HG03565 (cell line): ENCODE measurements around the gene OSBPL2.

ENCODE experiments used
- ATAC-seq: cut with Tn5 transposase; IDR thresholded peaks from one replicate; pipeline ENCODE4 v1.9.1; 2021; ENCODE audit warnings: mild to moderate bottlenecking, moderate library complexity; ENCODE audit not compliant: unreplicated experiment

Gene OSBPL2

DNA sequence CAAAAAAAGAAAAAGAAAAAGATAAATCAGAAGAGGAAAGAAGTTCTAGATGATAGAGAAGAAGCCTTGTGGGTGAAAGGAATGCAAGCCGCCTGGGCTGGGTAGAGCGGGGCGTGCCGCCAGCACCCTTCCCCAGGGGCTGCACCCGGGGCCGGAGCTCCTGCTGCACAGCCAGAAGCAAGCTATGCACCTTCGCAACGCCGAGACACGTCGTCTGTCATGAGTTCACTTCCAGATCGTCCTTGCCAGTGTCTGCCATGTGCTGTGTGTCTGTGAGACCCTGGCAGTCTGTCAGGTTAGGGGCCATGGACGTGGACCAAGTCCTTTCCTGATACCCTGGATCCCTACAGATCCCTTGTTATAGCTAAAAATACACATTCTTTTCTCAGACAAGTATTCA lies 38.9 kb downstream of the OSBPL2 start:
- no peak for ATAC-seq

DNA sequence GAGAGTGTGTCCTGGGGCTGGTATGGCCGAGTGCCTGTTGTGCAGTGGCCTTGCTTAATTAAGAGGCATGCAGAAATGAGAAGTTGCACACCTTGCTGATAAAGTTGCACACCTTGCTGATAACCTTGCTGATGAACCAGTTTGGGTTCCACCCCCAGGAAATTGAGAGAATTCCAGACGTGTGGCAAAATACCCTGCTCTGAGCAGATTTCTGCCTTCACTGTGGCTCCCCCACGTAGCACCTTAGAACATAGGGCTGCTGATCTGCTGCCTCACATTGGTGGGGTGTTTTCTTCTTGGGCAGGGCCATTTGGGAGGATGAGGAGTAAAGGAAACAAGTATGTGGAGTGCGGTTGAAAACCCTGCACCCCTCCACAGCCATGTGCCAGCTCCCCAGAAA lies 42.0 kb downstream of the OSBPL2 start:
- no peak for ATAC-seq

DNA sequence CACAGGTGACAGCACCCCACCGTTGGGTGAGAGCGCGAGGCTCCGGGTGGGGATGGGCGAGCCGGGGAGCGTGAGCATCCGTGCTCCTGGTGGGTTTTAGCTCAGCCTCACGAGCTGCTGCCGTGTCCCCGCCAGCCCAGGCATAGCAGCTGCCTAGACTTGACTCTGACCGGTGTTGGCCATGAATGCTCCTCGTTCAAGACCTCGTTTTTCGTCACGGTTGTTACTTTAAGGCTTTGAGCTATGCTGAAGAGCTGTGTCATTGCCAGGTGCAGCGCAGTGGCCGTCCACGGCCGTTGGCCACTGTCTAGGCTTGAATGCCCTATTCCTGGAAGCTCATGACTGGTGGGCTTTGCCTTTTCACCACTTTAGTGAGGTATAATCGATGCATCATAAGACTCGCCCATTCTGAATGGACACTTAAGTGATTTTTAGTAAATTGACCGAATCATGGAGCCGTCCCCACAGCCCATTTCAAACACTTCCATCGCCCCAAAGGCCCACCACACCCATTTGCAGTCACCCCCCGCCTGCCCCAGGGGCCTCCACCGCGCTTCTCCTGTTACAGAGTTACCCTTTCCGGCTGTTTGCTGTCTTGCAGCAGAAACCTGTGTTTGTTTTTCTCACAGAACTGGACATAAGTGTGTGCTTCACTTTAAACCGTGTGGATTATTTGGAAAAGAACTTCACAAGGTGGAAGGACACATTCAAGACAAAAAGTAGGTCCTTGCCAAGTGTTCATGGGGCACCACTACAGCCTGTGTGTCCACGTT lies 43.0 kb downstream of the OSBPL2 start:
- ATAC-seq = no peak

DNA sequence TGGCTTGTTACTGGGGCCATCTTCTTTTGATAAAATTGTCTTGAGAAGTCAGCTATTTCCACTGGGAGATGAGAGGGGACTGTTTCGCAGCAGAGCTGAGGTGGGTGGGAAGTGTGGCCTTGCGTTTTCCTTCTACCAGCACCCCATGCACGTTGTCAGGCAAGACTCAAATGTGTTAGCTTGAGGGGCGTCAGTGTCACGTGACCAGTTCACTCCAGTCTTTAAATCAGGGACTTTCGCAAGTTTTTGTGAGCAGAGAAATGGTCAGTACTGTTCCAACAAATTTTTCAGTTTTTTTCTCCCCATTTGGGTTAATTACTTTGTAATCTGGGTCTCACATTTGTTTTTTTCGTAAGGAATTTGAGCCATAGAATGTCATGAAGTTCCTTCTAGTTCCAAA lies 43.8 kb downstream of the OSBPL2 start:
- ATAC-seq = no peak

DNA sequence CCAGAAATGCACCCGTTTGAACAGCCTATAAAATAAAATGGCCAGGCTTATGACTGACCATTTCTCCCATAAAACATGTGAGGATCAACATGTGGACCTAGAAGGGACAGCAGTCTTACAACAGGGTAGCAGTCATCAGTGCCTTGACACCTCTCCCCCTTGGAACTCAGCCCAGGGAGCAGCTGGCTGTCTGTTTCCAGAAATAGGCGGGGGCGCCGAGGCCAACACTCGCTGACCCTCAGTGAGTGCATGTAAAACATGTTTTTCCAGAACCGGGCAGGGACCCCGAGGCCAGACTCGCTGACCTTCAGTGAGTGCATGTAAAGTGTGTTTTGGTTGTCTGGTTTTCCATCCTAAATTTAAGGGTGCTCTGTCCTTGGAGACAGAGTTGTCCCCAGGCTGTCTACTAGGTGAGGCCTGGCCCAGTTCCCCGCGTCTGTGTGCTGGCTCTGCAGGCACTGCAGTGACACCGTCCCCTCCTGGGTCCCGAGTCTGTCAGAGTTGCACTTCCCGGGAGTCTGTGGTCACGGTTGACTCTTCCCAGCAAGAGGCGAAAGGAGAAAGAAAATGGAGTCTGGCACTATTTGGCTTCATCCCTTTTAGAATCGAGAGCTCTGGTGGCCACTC lies 44.7 kb downstream of the OSBPL2 start:
- ATAC-seq = no peak

DNA sequence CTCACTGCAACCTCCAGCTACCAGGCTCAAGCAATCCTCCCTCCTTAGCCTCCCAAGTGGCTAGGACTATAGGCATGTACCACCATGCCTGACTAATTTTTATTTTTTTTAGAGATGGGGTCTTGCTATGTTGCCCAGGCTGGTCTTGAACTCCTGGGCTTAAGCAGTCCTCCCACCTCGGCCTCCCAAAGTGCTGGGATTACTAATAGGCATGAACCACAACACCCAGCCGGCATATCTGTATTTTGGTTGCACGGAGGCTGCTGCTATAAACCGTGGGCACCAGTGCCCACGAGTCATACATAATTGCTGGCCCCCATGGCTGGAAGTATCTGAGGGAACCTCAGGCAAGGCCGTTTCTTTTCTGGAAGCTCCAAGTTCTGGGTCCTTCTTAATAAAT lies 46.1 kb downstream of the OSBPL2 start:
- no peak for ATAC-seq

DNA sequence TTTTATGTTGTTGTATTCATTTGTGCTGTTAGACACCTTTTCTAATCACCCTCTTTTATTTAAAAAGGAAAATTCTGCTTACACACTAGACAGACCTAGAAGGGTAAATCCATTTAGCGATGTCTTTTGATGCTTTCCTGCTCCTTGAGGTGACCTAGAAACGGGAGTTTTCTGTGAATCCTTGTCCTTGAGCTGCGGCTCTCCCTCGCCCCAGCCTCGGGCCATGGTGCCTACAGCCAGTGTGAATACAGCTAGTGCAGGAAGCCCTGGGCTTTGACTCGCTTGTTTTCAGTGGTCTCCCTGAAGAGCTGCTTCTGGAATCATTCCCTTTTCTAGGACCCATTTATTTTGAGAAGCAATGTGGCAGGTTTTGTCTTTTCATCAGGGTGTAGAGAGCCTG lies 46.8 kb downstream of the OSBPL2 start:
- ATAC-seq = no peak

DNA sequence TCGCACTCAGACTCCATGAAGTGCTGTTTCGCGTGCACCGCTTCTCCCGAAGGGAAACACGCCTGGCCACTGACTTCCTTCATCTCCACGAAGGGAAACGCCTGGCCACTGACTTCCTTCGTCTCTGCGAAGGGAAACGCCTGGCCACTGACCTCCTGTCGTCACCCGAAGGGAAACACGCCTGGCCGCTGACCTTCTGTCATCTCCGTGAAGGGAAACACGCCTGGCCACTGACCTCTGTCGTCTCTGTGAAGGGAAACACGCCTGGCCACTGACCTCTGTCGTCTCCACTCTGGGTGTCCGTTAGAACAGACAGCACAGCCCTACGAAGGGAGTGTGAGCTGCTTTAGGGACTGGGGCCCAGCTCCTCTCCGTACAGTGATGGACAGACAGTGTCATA lies 47.4 kb downstream of the OSBPL2 start:
- no peak for ATAC-seq

DNA sequence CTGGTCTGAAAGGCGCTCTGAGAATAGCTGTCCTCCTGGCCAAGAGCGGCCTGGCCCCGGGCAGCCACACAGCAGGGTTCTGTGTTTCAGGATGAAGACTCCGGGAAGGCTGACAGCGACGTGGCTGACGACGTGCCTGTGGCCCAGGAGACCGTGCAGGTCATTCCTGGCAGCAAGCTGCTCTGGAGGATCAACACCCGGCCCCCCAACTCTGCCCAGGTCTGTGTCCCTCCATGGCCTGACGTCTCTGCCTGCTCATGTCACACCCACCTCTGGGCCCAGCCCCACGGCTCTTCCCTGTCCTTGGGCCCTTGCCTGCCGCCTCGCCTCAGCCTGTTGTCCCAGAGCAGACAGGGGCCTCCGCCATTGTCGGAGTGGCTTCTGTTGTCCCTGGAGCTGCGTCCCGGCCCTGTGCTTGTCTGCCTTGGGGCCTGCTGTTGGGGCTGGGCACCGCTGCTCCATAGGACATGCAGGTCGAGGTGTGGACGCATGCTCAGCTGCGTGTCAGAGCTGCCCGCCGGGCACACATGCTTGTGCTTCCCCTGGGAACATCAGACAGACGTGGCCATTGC lies 48.3 kb downstream of the OSBPL2 start:
- no peak for ATAC-seq

DNA sequence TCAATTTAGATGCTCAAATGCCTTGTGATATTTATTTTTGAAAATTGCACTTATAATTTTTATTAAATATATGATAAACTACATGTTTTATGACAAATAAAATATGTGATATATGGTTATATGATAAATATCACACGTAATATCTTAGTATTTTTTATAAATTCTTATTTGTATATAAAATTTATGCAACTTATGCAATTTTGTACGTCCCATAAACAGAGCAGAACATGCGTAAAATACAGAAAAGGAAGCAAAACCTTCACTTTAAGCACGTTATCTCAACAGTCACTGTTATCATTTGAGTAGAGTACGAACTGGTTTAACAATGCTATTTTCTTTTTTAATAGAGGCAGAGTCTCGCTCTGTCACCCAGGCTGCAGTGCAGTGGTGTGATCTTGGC lies 48.8 kb downstream of the OSBPL2 start:
- ATAC-seq = no peak

DNA sequence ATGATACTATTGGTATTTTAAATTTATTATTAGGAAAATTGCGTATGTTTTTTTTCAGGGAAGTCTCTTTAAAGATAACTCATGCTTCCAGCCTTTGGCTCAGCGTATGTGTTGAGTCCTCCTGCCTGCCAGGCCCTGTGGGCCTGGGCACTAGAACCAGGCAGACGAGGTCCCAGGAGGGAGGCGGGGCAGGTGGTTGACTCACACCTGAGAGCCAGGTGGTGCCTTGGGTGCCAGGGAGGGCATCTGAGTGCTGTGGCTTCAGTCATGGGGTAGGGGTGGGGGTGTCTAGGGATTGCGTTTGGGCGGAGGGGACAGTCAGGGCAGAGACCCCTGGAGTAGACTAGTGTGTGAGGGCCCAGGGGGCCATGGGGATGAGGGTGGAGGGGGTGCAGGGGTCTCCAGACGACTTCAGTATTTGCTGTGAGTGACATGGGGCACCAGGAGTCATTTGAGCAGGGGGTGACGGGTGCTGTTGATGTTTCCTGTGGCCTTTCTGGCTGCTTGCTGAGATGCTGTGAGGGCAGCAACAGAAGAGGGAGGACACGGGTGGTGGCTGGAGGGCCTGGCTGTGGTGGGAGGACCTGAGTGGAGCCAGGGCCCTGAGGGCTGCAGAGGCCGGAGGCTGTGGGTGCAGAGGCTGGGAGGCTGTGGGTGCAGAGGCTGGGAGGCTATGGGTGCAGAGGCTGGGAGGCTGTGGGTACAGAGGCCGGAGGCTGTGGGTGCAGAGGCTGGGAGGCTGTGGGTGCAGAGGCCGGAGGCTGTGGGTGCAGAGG lies 49.6 kb downstream of the OSBPL2 start:
- ATAC-seq = no peak

DNA sequence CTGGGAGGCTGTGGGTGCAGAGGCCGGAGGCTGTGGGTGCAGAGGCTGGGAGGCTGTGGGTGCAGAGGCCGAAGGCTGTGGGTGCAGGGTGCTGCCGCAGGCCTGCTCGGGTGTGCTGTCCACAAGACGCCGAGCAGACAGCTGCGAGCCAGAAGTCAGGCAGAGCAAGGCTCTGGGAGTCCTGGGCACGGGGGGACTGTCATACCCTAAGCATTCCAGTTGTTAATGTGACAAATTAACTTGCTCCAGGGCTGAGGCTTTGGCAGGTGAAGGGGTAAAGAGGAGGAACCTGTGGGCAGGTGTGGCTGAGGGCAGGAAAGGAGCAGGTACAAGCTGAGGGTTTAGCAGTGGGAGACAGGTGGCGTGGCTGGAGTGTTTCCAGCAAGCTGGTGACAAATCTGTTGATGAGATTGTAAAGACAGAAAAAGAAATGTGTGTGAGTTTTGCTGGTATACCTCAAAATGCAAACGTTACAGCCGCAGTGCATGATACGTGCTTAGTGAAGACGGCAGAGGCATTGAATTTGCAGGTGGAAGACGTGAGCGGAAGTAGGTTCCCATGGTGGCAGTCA lies 50.3 kb downstream of the OSBPL2 start:
- ATAC-seq = no peak

DNA sequence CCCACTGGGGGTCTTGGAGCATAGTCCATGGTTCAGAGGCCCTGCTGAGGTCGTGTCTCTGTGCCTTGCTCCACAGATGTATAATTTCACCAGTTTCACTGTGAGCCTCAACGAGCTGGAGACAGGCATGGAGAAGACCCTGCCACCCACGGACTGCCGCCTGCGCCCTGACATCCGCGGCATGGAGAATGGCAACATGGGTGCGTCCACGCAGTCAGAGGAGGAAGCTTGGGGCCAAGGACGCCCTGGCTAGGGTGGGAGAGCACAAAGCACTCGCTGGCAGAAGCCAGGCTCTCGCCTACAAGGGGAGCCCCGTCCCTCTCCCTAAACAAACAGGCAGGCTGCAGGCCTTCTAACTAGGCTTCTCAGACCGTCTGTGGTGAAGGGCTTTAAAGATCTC lies 50.8 kb downstream of the OSBPL2 start:
- no peak for ATAC-seq

DNA sequence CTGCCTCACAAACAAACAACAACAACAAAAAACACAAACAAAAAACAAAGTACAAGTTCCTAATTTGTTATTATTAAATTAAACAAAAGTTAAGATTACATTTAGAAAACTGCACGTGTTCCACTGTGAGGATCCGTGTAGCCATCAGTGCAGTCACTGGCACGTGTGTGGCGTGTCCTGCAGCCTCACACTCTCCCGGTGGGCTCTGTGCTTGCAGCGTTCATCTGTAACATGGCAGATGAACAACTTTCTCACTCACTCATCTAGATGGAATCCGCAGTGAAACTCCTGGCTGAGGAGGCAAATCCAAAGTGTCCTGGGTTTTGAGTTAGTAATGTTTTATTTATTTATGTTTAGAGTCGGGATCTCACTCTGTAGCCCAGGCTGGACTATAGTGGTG lies 51.6 kb downstream of the OSBPL2 start:
- ATAC-seq = no peak

DNA sequence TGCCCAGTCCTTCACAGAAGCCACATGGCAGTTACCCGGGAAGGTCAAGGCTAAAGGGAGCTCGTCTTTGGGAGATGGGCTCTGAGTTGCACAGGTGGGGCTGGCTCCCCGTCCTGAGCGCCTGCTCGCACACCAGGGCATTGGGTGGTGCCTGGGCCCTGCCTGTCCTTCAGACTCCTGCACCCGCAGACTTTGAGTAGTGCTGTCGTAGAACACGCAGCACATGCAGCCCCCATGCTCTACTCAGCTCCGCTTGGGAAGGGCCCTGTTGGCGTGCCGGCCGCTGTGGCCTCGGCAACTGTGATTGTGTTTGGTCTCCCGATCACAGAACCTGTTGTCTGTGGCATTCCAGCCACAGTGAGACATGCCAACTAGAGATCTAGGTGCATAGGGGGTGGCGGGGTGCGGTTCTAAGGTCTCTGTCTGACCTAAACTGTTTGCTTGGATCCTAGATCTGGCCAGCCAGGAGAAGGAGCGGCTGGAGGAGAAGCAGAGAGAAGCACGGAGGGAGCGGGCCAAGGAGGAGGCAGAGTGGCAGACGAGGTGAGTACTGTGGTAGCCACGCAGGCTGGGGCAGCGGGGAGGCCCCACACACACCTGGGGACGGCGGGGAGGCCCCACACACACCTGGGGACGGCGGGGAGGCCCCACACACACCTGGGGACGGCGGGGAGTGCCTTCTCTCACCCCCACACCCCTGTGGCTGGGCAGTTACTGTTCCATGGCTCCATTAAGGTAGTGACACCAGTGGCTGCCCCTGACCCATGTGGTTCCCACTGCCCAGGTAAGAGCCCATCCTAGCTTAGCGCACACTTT lies 53.1 kb downstream of the OSBPL2 start:
- no peak for ATAC-seq

DNA sequence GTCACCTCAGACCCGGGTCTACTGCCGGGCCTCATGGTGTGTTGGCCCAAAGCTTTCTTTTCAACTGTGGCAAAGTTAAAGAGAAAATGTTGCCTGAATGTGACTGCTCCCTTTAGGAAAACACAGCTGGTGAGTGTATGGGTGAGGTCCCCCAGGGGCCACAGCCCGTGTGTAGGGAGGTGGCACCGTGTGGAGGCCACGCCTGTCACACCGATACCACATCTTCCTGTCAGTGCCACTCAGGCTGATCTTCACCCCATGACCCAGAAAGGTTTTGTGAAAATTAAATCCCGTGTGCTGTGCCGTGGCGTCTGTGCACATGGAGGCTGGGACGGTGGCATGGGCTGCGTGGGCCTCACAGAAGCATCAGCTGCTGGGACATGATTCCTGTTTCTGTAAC lies 53.8 kb downstream of the OSBPL2 start:
- no peak for ATAC-seq

DNA sequence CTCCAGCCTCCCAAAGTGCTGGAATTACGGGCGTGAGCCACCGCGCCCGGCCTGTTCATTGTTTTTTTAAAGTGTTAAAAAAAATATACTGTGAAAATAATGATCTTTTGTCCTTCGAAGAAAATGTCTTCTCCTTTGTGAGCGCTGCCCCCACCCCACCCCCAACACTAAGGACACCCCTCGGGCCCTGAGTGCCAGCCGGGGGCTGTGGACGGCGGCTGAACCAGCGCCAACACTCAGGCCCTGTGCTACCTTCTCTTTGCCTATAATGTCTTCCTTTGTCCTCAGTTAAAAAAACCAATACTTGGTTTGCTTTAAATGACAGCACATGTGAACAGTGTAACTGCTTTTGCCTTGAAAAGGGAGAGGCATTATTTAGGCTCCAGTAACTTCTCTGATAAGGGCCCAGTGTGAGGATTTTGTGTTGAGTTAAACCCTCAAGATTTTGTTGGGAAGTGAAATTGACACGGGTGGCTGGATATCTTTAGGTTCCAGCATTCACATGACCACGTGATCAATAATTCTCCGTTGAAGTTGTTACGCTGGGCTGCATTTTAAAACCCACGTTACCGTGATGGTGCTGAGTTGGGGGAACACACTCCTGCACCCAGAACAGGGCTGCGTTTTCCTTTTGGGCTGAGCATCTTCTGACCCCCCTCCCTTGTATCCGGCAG lies 54.9 kb downstream of the OSBPL2 start:
- ATAC-seq = no peak

DNA sequence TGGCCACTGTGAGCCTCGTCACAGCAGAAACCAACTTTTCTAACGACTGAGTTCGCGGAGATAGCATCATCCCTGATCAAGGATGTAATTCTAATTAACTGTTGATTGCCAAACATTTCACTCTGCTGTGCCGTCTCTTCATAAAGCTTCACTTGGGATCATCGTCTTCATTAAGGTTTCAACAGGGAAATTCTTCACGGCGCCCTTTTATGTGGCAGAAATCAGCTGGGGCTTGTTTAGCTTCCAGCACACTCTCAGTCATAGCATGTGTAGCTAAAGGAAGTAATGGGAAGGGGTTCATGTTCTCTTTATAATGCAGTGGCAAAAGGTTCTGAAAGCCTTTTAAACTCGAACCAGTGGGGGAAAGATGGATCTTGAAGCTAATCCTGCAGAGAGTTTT lies 55.6 kb downstream of the OSBPL2 start:
- no peak for ATAC-seq

DNA sequence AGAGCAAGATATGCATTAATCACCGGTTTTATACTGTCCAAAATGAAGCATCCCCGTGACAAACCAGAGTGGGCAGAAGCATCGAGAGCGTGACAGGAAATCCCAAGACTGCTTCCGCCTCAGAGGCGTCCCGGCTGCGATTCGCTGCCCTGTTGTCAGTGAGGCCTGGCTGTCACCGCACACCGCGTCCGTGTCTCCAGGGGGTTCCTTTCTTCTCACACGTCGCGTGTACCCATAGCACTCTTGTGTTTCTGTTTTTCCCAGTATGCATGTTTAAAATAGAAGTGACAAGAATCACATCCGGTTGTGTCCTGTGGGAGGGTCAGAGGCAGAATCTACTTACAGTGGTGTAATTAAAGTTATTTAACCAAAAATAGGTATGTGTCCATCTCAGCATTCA lies 56.2 kb downstream of the OSBPL2 start:
- ATAC-seq = no peak
